Lung (tissue), 12 donors: Measurements from ENCODE around the gene CCR5. TPM values are rescaled to one million over a fixed set of nuclear protein-coding genes. Genes with fewer than 3 reads are reported as not detected.

Source experiments
- ATAC-seq: fragments of 200-7000 bp; cut with Tn5 transposase; one replicate; pipeline ENCODE4 v1.9.1; 2020; ENCODE audit warnings: moderate number of reproducible peaks; ENCODE audit not compliant: insufficient read depth, low FRiP score
- DNase-seq, 3 donors: peaks; one replicate each; pipeline ENCODE4 v3.0.0-alpha.2; 2013 to 2017
- H3K27ac ChIP-seq, 2 donors: one replicate each; pipeline ENCODE4 v1.5.1; 2013; ENCODE audit warnings: mild to moderate bottlenecking in 2 of 2, moderate library complexity in 2 of 2, control low read depth in 1 of 2, inconsistent platforms in 1 of 2, low read depth in 1 of 2, low read length in 1 of 2
- H3K27me3 ChIP-seq, 3 donors: one replicate each; pipeline ENCODE4 v1.5.1; 2013; ENCODE audit warnings: low read length in 2 of 3; ENCODE audit not compliant: control insufficient read depth in 3 of 3, insufficient read depth in 3 of 3
- H3K36me3 ChIP-seq, 4 donors: one replicate each; pipeline ENCODE4 v1.5.1; 2013; ENCODE audit warnings: low read length in 4 of 4, mild to moderate bottlenecking in 1 of 4, moderate library complexity in 1 of 4; ENCODE audit not compliant: control insufficient read depth in 4 of 4, insufficient read depth in 4 of 4
- H3K4me1 ChIP-seq, 5 donors: one replicate each; pipeline ENCODE4 v1.5.1; 2013; ENCODE audit warnings: low read length in 5 of 5, mild to moderate bottlenecking in 2 of 5, moderate library complexity in 1 of 5; ENCODE audit not compliant: control insufficient read depth in 5 of 5, insufficient read depth in 5 of 5
- H3K4me3 ChIP-seq: one replicate; pipeline ENCODE4 v1.5.1; 2013; ENCODE audit warnings: mild to moderate bottlenecking, control low read depth, moderate library complexity
- H3K9ac ChIP-seq, 2 donors: one replicate each; pipeline ENCODE4 v1.5.1; 2013; ENCODE audit warnings: low read length in 2 of 2, control low read depth in 1 of 2; ENCODE audit not compliant: insufficient read depth in 1 of 2
- H3K9me3 ChIP-seq, 4 donors: one replicate each; pipeline ENCODE4 v1.5.1; 2013; ENCODE audit warnings: low read length in 3 of 4, mild to moderate bottlenecking in 1 of 4, moderate library complexity in 1 of 4; ENCODE audit not compliant: control insufficient read depth in 4 of 4, insufficient read depth in 3 of 4
- CTCF ChIP-seq: IDR thresholded peaks from 2 replicates; pipeline ENCODE4 v1.5.1; 2012; ENCODE audit warnings: mild to moderate bottlenecking; ENCODE audit errors: control extremely low read depth, extremely low read depth
- WGBS, 2 donors: extraction: QIAGEN DNeasy Blood & Tissue Kit; methylation state at CpG; one replicate each; pipeline ENCODE4 v1.1.7; 2013; 5-methylcytosine and 5-hydroxymethylcytosine counted together
- polyA plus RNA-seq, 2 donors: library from polyadenylated mRNA; stranded (reverse); fragments of 200-250 nt; gene quantifications; one replicate each; pipeline ENCODE4 v1.2.1, GENCODE V29; 2013
- total RNA-seq, 2 donors: library from RNA; depleted of rRNA in 1 of 2; stranded (reverse); fragments of >200 nt in 1 of 2; gene quantifications; one replicate each; pipeline ENCODE4 v1.2.1, GENCODE V29; 2014 to 2021
- donor health status: control.
- donor health status: control.
- donor health status: Bipolar disorder and iron deficiency.
- donor health status: healthy.
- donor health status: DM: yes; HTN: yes; CAD: no.

The CCR5 gene
- total and polyA plus RNA-seq, 4 donors, result 2.2 to 16.6 (median 3.6) TPM

DNA sequence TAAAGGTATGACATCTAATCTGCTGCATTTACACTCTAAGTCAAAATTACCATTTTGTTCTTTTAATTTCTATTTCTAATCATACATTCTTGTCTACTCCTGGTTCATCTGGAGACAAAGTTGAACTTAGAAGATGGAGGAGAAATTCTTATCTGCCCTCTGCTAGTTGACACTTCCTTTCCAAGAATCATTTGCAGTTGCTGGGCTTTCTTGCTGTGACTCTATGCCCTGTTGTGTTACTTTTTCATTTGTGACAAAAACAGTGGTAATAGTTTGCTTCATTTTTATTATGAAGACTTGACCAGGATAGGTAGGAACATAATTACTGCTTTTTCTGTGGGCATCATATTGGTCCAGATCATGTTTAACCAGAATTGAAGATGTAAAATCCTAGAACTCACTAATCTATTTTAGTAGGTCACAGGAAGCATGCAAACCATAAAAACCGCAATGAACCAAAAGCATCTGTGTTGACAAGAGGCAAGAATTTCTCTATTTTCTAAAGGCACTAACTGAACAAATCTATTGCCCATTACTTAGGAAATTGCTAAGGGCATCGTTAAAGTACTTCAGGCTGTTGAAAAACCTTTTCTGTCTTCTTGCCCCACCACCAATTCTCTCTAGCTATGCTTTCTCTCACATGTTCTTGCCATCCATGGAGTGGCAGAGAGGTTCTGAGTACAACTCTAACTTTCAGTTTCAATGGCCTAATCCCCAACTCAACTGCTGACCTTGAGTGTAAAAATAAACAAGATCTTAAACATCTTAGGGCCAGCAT lies 21.1 kb upstream of the CCR5 start:
- ATAC-seq (no peak), DNase-seq (no peak)
- H3K4me1 ChIP-seq, result peaks cover 0 to 3% (median 0%) of the 10 kb centered on the region in 5 donors
- WGBS, 2 donors, result 26 to 55% methylated on average over 2 of the region's 2 CpGs
- H3K27ac ChIP-seq, result no peak overlapping the region
- TF ChIP-seq CTCF, result no peak
- H3K27me3 ChIP-seq, result peaks cover 0 to 9% (median 0%) of the 10 kb centered on the region in 3 donors
- no peak overlapping the region for H3K4me3 ChIP-seq
- H3K9me3 ChIP-seq, result peaks cover 0 to 3% (median 0%) of the 10 kb centered on the region in 4 donors
- no peak overlapping the region for H3K9ac ChIP-seq
- no peaks in the 10 kb centered on the region for H3K36me3 ChIP-seq

DNA sequence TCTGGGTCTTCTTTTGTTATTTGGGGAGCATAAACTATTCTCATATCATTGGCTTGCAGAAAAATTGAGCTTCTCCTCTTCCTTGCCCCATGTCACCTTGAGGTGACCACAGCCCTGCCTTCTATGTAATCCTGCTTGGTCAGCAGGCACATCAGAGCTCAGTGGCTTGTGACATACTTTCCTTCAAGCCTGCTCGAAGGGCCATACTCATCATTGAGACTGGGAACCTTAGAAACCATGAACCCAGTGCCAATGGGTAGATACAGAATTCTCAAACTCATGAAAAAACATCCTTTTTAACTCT lies 20.5 kb upstream of the CCR5 start:
- no peaks in the 10 kb centered on the region for H3K36me3 ChIP-seq
- ATAC-seq (no peak), DNase-seq (no peak)
- WGBS, 2 donors, result 55 to 61% methylated on average over 1 of the region's 1 CpG
- H3K4me1 ChIP-seq, result peaks cover 0 to 3% (median 0%) of the 10 kb centered on the region in 5 donors
- no peak for TF ChIP-seq CTCF
- H3K27ac ChIP-seq, result no peak overlapping the region
- H3K27me3 ChIP-seq, result peaks cover 0 to 9% (median 0%) of the 10 kb centered on the region in 3 donors
- H3K9me3 ChIP-seq, result peaks cover 0 to 3% (median 0%) of the 10 kb centered on the region in 4 donors
- no peak overlapping the region for H3K9ac ChIP-seq
- no peak overlapping the region for H3K4me3 ChIP-seq

DNA sequence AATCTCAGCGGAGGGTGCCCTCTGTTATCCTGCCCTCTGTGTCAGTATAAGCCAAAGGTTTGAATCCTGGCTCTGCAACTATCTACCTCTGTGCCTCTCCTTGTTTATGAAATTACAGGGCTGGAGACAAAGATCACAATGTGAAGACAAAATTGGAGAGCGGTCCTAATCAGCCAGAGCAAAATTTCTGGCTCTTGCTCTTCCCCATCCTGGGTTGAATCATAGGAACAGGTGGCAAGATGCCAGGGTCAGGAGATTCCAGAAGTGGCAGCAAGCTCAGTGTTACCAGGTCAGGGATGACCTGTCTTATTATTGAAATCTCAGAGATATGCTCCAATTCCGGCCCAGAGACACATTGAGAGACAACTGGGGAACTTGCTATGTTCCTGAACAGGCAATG lies 19.1 kb upstream of the CCR5 start:
- Histone ChIP-seq H3K36me3 (no peaks in the 10 kb centered on the region), H3K4me1 (peaks cover 0 to 3% (median 0%) of the 10 kb centered on the region in 5 donors), H3K27me3 (peaks cover 0 to 14% (median 0%) of the 10 kb centered on the region in 3 donors), H3K9me3 (peaks cover 0 to 3% (median 0%) of the 10 kb centered on the region in 4 donors), H3K4me3 (no peak overlapping the region), H3K27ac (no peak overlapping the region), H3K9ac (no peak overlapping the region)
- DNase-seq (no peak), ATAC-seq (no peak)
- WGBS, 2 donors, result 93 to 98% methylated on average over 3 of the region's 3 CpGs
- no peak for TF ChIP-seq CTCF
